ENCODE data around the gene EVX1. TPM values are rescaled to one million over a fixed set of nuclear protein-coding genes. Genes with fewer than 3 reads are reported as not detected.

Gene EVX1
- total and polyA plus RNA-seq, 2 of the 8 experiments (the other 6 are each of a cell fraction or from before 2014, with no cell fraction given), result not detected

DNA sequence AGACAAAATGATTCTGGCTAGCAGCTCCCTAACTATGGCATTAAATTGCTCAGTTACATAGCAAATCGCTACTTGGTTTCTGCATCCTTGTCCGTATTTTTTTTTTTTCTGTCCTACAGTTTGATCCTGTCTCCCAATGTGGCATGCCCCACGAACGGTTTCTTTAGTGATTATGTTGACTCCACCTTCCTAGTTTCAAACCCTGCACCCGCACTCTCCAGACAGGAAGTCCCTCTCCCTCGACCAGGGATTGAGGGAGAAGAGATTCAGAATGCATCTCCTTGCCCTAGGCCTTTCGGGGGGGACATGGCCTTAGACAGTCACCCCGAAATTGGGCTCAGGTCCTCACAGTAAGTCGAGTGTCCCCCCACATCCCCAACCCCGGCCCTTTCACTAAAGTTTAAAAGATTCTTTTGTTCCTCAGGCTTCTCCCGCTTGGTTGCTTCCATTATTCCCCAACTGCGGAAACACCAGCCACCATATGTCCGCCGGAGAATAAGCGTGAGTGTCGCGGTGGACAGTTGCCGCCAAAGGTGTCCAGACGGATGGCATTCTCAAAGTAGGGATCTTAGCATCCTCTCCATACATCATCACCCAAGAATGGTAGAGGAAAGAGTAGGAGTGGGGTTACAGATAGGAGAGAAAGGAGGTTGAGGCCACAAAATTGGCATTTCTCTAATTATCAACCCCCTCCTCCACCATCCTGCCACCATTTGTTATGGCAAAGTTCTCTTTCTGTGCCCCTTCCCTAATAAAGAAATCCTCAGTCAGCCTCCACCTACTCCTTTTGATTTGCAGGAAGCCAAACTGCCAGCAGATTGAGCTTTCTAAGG, 7.3 kb downstream of the EVX1 start:
- no peaks in the 10 kb centered on the region for H3K9me3 ChIP-seq (ENCODE audit: insufficient read depth in 2 of 2, low read depth in 1 of 2, low read length in 1 of 2)
- H3K4me3 ChIP-seq (ENCODE audit: extremely low read depth in 1 of 4, insufficient read depth in 2 of 4, low read depth in 3 of 4, low read length in 4 of 4), result no peak overlapping the region
- no peak overlapping the region for H3K14ac ChIP-seq (ENCODE audit: insufficient read length)
- H4K20me1 ChIP-seq (replicated peaks in 1 of 2; ENCODE audit: control insufficient read depth in 1 of 2, insufficient read depth in 2 of 2, low read length in 2 of 2), result peaks cover 20 to 35% of the 10 kb centered on the region in 2 experiments
- peaks cover 0 to 27% (median 13%) of the 10 kb centered on the region in 4 experiments; a peak in 6 of 7 replicates for H3K4me1 ChIP-seq (replicated peaks in 1 of 4; ENCODE audit: control insufficient read depth in 3 of 4, insufficient read depth in 4 of 4, low read length in 3 of 4)
- no peak overlapping the region for H3K23ac ChIP-seq (ENCODE audit: insufficient read length)
- H4K5ac ChIP-seq (ENCODE audit: insufficient read length, low read depth, low read length), result no peak overlapping the region
- no peak overlapping the region for H3K27ac ChIP-seq (ENCODE audit: low read depth, low read length)
- no peak overlapping the region for H4K8ac ChIP-seq (ENCODE audit: extremely low read depth, insufficient read depth, low read length)
- 23% methylated on average over 19 of the region's 19 CpGs; no CpG with 5 or more reads in 1 of the 2 experiments for WGBS, 2 experiments (ENCODE audit: extremely low coverage in 1 of 2, insufficient coverage in 1 of 2, insufficient read length in 1 of 2, insufficient replicate concordance in 2 of 2, low coverage in 1 of 2, low lambda C conversion rate in 2 of 2, missing lambda C conversion rate in 1 of 2)
- ChIA-PET POLR2A (ENCODE audit: partially characterized antibody) (interaction anchor here (0.6 to 0.7 kb wide), 2 partner anchors 315 to 336 kb away, joined by 3 read pairs; no protein-coding TSS in a partner anchor), CTCF (ENCODE audit: partially characterized antibody) (interaction anchor here (0.6 to 1.7 kb wide), 12 partner anchors 8 to 1635 kb away, joined by 3 to 8 read pairs (median 4); no protein-coding TSS in a partner anchor)
- H3K79me1 ChIP-seq (ENCODE audit: low read depth, low read length), result no peaks in the 10 kb centered on the region
- H3K9ac ChIP-seq (replicated peaks in 1 of 4; ENCODE audit: extremely low read depth in 1 of 4, low read depth in 3 of 4, low read length in 3 of 4), result no peak overlapping the region
- H3K18ac ChIP-seq (ENCODE audit: extremely low read depth, low read length), result no peak overlapping the region
- H4K91ac ChIP-seq (replicated peaks; ENCODE audit: insufficient read length, low read length), result no peak overlapping the region
- no peak overlapping the region for H2BK5ac ChIP-seq (ENCODE audit: low read depth, low read length)
- TF ChIP-seq, protein P1, sequence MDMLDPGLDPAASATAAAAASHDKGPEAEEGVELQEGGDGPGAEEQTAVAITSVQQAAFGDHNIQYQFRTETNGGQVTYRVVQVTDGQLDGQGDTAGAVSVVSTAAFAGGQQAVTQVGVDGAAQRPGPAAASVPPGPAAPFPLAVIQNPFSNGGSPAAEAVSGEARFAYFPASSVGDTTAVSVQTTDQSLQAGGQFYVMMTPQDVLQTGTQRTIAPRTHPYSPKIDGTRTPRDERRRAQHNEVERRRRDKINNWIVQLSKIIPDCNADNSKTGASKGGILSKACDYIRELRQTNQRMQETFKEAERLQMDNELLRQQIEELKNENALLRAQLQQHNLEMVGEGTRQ (IDR thresholded peaks at IDR 0.05; ENCODE audit: low read length), result no peak
- TF ChIP-seq RNF2 (IDR thresholded peaks at IDR 0.05; ENCODE audit: borderline replicate concordance, low read depth, low read length, missing control alignments, poor library complexity, severe bottlenecking) (peak; percentile 96), CBX8 (IDR thresholded peaks at IDR 0.05; ENCODE audit: borderline replicate concordance, low read depth, low read length) (peak; percentile 2; the same call in 1 of the 2 replicates), EZH2 (IDR thresholded peaks at IDR 0.05; ENCODE audit: low read depth, low read length, severe bottlenecking) (peak; percentile 81), SUZ12 (IDR thresholded peaks at IDR 0.05; ENCODE audit: low read length) (peak; percentile 76), BRCA1 (IDR thresholded peaks at IDR 0.05; ENCODE audit: low read depth, low read length) (no peak)
- no peak overlapping the region for H3K56ac ChIP-seq (replicated peaks; ENCODE audit: insufficient read length, low read depth, low read length)
- H2AK5ac ChIP-seq (ENCODE audit: low read depth, low read length), result no peak overlapping the region
- H3K36me3 ChIP-seq (ENCODE audit: control insufficient read depth in 2 of 4, insufficient read depth in 4 of 4, low read length in 3 of 4), result peaks cover 0 to 20% (median 0%) of the 10 kb centered on the region in 4 experiments; a peak in 1 of 8 replicates
- H2BK120ac ChIP-seq (replicated peaks; ENCODE audit: low read depth, low read length), result no peak overlapping the region
- H2BK15ac ChIP-seq (ENCODE audit: low read length), result no peak overlapping the region
- no peak overlapping the region for H2AFZ ChIP-seq (ENCODE audit: low read length)
- DNase-seq (ENCODE audit: low read depth in 1 of 2, low spot score in 2 of 2) (no peak), FAIRE-seq (no peak)
- H3K4me2 ChIP-seq (ENCODE audit: insufficient read depth in 1 of 2, low read depth in 2 of 2, low read length in 2 of 2), result no peak overlapping the region
- peaks cover 2% of the 10 kb centered on the region; the same call in 1 of the 2 replicates for H3K23me2 ChIP-seq (ENCODE audit: low read depth, low read length)
- no peak overlapping the region for H2BK12ac ChIP-seq (ENCODE audit: low read depth, low read length)
- no peak overlapping the region for H3K4ac ChIP-seq (replicated peaks; ENCODE audit: insufficient read length, low read depth, low read length)
- H2BK20ac ChIP-seq (ENCODE audit: low read length), result no peak overlapping the region
- H3K79me2 ChIP-seq (ENCODE audit: control insufficient read depth in 1 of 2, insufficient read depth in 2 of 2, low read length in 2 of 2), result no peaks in the 10 kb centered on the region
- peaks cover 98 to 100% (median 100%) of the 10 kb centered on the region in 4 experiments for H3K27me3 ChIP-seq (replicated peaks in 1 of 4; ENCODE audit: control insufficient read depth in 3 of 4, extremely low read depth in 1 of 4, insufficient read depth in 3 of 4, low read length in 3 of 4)

Measured in H1 (cell line).